ENCODE data around the gene MDH1B.
"Not testable (repeated sequence)": the region's sequence is repeated elsewhere in the genome, so short reads cannot be mapped to it uniquely, and the experiment has no call there.

The MDH1B gene

DNA sequence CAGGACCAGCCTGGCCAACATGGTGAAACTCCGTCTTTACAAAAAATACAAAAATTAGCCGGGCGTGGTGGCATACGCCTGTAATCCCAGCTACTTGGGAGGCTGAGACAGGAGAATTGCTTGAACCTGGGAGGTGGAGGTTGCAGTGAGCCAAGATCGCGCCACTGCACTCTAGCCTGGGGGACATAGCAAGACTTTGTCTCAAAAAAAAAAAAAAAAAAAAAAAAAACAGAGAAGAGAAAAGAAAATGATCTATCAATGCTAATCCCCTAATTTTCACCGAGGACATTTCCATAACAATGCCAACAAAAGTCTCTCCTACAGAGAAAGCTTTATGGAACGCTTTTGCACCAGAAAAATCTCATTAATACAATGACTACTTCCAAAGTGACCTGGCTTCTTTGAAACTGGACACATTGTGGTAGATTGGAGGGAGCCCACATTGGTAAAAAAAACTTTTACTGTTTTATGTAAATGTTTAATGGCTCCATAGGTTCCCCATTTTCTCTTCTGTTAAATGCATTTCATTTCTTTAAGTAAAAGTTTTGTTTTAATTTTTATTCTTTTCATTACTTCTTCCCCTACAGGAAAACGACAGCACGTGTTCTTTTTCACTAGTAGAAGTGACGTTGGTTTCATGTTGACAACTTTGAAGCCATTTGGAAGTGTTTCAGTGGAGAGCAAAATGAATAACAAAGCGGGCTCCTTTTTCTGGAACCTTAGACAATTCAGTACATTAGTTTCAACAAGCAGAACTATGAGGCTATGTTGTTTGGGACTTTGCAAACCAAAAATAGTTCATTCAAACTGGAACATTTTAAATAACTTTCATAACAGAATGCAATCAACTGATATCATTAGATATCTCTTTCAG, 1.2 kb upstream of the MDH1B start:
- DNase-seq (ENCODE audit: low read depth) = no peak

DNA sequence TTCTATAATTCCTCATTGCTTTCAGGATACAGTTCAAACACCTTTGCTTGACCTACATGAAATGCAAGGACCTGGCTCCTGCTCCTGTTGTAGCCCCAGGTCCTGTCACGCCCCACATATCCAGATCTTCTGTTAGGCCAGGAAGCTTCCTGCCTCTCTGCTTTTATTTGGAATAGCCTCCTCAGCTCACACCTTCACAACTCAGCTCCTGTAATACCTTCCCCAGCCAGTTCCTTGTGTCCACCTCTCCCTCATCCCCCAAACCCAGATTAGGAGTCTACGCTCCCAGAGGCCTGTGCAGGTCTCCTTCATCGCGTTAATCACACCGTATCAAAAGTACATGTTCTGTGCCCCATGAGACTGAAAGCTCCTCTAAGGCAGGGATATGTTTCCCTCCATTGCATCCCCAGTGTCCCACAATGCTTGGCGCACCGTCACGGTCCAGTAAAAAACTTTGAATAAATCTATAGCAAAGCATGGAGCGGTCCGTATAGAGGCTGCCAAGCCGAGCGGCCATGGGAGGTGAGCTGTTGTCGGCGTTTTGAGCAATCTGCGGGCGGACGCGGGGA, 371 bp downstream of the MDH1B start:
- no peak for DNase-seq (ENCODE audit: low read depth)

DNA sequence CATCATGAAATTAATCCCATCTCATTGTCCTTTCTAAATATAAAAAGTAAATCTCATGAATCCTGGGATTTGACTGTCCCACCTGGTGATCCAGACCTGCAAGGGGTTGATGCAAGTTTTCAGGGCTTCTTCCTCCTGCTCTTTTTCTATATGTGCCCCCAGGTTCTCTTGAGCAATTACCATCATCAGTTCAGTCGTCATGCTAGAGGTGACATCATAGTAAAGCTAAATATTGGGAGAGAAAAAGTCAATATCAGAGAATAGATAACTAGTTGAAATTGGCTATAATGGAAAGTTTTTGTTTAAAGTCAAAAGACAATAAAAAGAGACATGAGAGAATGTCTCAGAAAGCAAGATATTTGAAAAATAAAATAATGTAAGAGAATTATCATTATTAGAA, 8.3 kb downstream of the MDH1B start:
- DNase-seq (ENCODE audit: low read depth) = no peak

DNA sequence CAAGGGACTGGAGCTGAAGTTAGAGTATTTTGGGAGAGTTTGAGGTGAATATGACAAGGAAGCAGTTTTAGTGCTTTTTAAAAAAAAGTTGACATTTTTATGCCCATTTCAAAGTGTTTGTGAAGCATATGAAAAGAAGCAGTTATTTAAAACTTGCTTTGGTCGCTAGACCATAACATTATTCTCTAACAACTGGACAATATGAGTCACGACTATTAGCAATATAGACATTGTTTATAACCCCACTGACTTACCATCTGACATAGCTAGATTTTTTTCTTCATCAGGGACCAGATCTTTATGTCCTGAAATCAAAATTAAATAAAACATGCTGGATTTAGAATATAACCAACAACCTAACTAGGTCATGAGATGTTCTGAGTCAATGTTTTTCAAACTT, 24.3 kb downstream of the MDH1B start:
- no peak for DNase-seq (ENCODE audit: low read depth)

DNA sequence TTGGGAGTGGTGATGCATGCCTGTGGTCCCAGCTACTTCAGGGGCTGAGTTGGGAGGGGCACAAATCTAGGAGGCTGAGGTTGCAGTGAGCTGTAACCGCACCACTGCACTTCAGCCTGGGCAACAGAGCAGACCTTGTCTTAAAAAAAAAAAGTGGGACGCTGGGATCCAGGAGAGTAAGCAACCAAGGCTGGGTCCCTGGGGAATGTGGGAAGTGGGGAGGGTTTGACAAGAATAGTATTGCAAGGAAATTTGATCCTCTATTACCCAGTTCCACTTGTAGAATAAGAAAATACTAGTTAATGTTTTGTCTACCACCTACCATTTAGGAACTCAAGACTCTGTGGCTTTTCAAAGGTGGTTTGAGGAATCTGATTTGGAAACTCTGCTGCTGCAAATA, 25.9 kb downstream of the MDH1B start:
- no peak for DNase-seq (ENCODE audit: low read depth)

DNA sequence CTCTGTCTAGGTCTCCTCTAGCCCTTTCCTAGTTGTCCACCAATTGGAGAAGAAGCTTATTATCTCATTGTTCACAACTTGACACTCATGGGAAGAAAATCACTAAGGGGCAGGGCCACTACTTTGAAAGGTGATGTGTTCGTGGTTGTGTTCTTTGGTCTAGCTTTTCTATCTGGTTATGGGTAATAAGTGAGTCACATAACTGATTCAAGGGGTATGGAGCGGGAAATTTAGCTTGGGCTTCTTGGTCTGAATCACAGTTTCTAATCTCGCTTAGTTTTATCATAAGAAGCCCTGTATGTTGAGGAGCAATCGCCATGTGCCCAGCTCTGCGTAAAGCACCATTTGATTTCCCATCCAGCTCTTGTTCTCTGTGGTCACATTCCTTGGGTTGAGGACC, 28.2 kb downstream of the MDH1B start:
- no peak for DNase-seq (ENCODE audit: low read depth)

DNA sequence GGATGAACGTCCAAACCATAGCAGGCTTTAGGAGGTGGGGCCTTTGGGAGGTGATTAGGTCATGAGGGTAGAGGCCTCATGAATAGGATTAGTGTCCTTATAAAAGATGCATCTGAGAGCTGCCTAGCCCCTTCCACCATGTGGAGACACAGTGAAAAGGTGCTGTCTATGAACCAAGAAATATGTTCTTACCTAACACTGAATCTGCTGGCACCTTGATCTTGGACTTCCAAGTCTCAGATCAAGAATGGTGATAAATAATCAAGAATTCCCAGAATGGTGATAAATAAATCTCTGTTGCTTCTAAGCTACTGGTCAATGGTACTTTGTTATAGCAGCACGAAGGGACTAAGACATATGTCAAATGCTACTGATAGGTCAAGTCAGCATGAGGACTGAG, 31.8 kb downstream of the MDH1B start:
- no peak for DNase-seq (ENCODE audit: low read depth)

DNA sequence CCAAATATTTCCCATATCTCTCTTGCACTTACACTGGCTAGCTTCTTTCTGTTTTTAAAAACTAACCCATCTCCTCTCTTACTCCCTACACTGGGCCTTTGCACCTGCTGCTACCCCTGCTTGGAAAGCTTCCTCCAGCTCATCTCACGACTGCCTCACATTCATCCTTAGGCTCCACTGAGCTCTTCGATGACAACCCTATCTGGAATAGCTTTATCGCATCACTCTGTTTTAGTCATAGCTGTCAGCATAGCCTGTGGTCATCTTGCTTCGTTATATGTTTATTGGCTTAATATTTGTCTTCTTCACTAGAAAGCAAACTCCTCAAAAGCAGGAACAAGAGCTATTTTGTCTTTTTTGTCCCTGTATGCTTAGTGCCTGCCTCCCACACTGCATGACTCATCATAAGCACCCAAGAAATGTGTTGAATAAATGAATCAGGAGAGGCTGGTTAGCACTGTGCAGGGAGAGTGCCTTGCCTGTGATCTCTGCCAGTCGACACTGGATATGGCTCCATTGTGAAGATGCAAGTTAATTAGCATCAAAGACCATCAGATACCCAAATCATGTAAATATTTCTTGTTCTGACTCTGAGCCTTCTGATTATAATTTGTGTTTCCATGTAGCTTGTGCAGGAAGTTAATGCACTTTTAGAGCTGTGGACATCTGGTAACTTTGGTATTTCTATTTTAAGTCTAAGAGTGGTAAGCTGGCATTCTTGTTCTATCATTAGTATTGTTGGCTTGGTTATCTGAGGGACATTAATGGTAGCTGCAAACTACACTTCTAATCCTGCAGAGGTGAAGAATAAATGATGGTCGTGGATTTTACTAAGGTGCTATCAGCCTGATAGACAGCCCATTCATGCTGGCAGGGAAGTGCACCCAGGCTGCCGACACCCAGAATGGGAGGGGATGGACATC, 36.6 kb downstream of the MDH1B start:
- DNase-seq (ENCODE audit: low read depth) = no peak

DNA sequence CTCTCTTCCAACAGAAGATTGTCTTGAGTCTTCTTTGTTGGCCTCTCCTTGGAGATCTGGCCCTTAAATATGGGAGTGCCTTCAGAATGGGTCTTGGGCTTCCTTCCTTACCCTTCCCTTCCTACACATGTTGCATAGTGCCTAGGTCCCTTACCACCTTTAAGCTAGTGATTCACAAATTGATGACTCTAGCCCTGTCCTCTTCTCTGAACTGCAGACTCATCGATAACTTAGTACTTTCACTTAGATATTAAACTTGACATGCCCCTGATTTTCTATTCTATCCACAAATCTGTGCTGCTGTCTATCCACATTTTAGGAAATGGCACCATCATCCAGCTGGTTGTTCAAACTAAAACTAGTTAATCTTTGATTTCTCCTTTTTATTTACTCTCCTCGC, 37.8 kb downstream of the MDH1B start:
- no peak for DNase-seq (ENCODE audit: low read depth)

DNA sequence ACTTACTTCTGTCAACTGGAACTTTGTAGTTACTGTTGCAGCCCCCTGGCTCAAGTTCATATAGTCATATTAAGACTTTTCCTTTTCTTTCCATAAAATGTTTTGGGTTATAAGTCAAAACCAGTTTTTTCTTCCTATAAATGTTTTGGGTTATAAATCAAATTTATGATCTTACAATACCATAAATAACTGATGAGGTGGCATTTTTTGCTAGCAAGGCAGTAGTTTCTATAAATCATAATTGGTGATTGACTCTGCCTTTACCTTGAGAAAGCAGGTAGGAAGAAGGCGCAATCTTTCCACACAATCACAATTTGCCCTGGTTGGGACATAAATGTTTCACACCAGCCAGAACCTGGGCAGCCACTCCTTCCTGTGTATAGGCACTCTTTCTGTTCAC, 41.8 kb downstream of the MDH1B start:
- no peak for DNase-seq (ENCODE audit: low read depth)

DNA sequence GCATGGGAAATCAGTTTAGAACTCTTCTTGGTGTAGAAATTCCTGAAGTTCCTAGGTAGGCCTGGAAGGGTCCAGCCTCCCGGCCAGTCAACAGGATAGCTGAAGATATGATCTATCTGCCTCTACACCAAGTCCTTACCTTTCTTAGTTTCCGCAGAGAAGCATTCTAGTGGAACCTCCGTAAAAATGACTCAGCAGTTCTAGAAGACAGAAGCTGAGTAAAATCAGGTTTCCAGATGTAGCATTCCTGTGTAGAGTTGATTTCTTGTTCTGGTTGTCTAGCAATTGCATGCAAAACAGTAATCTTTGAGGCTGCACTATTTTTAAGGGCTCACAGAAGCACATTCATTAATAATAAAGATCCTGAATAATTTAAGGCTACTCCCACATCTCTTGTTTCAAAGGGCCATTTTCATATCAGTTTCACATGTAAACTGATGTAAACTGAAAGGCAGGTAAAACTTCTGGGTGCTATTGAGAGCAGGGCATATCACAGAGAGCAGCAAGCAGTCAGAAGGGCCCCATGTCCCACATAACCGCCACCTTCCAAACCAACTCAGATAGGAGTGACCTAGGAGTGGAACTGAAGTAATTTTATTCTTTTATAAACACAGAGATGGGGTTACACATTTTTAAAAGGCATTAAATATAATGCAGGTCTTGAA, 43.7 kb downstream of the MDH1B start:
- no peak for DNase-seq (ENCODE audit: low read depth)

DNA sequence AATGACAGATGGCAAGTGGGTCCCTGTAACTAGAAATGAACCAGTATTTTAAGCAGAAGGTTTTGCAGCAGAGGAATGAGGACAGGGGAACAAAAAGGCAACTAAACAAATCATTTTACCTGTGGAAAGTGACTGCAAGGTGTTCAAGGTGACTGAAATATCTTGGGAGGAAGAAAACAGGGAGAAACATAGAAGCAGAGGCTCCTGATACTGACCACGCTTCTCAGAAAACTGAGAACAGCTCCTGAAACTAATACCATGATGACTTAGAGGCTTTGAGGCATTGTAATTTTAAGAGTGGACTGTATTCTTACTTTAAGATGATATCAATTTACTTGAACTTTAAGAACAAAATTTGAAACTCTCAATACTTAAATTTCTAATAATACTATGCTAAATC, 46.8 kb downstream of the MDH1B start, which contains the start of gene DYTN:
Gene DYTN (minus strand): TSS at position 101 of the 400 bp plus-strand sequence. CDS start 117 bp downstream, outside the sequence.
- no peak for DNase-seq (ENCODE audit: low read depth)

DNA sequence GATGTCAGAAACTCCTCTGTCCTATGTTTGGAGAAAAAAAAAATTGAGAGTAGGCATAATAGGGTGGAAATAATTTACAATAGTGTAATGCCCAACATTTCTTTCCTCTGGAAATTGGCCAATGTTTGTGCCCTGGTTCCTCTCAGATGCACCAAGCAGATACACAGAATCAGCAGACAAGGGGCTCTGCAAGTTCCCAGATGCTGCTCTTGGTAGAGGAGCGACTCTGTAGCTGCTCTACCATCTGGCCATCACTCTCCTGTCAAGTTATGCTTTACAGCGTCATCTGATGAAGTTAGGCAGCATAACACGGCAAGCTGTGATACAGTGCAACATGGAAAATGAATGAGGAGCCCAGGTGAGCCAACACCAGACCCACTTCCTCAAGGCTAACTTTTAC, 48.5 kb downstream of the MDH1B start:
- no peak for DNase-seq (ENCODE audit: low read depth)

DNA sequence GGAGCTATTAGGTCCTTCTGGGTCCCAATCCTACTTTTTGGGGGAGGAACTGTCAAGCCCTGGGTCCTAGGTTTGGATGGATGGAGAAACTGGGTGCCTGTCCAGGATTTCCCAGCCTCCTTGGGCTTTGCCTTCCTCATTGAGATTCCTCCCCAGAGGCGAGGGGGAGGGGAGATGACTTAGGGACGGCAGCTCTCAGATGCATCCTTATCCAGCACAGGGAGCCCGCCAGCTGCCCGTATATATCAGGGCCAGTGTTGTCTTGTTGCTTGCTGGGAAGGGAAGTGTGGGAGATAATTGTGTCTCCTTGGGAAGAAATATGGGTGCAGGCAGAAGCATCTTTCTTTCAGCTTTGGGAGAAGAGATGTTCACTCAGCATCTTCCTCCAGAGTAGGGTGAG, 49.9 kb downstream of the MDH1B start:
- not testable (repeated sequence) for DNase-seq (ENCODE audit: low read depth)

DNA sequence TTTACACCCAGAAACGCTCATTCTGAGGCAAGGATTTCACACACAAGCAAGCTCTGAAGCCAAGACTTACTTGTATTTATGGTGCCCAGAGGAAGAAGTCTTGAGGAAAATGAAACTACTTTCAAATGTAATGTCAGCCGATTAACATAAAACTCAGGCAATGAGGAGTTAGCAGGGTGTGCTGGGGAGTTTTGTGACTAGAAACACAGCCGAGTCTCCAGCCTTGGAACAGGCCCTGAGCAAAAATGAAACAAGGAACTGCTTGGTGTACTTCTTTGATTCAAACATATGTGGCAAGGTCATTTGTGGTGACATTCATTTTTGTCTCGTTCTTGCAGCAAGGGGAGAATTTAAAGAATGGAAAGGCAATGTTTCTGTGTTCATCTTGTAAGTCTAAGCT, 51.4 kb downstream of the MDH1B start:
- no peak for DNase-seq (ENCODE audit: low read depth)

DNA sequence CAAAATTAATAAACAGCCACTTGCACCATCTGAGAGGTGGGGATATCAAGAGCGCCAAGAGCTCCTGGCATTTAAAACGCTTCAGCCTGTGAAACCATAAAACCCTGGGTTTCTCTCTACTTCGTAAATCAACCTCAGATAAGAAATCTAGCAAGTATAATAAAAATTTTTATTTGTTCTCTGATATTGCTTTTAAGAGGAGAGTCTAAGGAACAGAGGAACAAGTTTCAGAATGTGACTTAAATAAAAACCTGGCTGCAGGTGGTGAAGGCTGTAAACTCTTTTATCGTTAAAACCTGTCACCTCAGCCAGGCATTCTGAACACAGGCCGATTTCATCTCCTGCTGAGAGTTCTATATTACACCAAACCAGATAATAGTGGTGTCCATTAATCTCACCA, 56.8 kb downstream of the MDH1B start:
- no peak for DNase-seq (ENCODE audit: low read depth)

DNA sequence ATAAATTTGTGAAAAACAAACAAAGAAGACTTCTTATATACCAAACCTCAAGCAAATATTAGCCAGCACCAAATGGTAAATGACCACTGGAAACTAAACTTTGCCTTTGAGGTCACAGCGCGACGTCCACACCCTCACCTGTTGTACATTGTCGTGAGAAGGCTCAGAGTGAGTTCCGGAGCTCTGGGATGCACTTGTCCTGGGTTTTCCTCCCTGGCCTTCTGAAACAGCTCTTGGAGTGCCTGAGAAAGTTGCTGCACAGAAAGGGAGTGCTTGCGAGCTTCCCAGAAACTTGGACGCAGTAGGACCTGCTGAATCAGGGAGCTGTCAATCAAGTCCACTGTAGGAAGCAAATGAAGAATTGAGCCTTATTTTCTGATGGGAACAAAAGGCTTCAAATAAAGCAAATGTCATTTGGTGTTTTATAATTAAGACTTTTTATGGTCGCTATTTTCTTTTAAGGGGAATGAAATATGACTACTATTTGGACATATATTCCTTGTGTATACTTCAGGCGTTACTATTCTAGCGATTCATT, 57.9 kb downstream of the MDH1B start:
- DNase-seq (ENCODE audit: low read depth) = no peak

DNA sequence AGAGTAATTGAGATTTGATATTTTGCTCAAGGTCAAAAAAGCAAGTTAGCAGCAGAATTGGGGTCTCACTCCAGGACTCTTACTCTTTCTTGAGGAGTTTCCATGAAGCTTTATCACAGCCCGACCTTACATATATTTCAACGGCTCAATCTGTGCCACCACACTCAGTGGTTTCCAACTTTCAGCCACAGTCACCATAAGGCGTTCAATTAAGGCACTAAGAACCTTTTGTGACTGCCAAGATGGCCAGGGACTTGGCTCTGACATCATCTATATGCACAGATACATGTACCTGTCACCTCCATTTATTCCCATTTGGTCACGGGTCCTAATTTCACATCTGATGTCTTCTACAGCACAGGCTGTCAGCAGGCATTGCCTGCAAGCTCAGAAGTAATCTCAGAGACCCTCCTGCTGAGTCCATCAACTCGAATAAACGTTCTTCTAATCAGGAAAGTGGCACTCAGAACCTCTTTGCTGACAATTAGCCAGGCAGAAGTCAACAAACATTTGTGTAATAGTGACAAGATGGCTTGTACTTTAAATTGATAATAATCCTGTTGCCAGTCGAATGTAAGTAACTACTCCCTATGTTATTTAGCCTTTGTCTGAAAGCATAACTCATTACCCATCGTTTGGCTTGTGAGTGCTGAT, 63.0 kb downstream of the MDH1B start:
- no peak for DNase-seq (ENCODE audit: low read depth)

DNA sequence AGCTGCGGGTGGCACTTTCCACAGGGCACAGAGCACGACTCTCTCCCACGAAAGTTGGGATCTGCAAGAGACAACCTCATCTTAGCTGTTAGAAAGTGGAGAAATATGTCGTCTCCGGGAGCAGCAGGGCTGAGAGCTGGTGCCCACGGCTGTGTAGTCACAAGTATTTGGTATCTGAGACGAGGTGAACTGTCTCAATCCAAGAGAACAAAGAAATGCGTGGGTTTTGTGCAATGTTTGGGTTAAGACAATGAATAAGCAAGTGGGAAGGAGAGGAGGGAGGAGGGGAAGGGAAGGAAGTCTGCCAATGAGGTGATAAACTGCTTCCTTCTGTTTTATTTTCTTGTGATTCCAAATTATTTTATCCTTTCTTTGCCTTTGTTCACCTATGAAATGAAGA, 65.0 kb downstream of the MDH1B start:
- DNase-seq (ENCODE audit: low read depth) = no peak

DNA sequence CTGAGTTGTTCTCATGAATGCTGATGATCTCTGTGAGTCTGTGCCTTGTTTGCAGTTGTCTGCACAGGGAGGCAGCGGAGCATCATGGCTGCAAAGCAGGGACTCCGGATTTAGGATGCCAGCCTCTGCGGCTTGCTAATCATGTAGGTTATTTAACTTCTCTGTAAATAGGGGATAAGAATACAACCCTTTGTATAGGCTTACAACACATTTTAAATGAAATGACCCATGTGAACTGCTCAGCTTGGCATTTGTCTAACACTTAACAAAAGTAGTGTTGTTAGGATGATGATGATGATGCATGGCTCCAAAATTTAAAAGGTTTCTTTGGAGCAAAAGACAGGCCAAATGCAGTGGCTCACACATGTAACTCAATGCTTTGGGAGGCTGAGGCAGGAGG, 66.3 kb downstream of the MDH1B start:
- DNase-seq (ENCODE audit: low read depth) = no peak

DNA sequence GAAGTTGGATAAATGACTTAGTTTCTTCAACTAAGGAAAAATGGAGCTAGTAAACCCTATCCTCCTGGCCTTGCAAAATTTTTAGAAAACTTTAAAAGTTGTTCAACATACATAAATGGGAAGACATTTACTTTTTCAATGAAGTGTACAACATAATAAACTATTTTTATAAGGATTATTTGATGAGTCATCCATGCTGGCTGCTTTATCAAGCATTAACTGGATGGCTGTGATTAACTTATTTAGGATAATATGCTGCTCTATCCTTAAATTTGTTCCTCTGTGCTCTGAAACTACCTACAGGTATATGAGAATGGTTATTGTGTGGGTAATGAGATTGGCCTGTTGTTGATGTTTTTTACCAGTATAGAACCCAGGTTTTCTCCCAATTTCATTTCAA, 68.2 kb downstream of the MDH1B start:
- no peak for DNase-seq (ENCODE audit: low read depth)
